Measurements from ENCODE around the gene OXER1.

Gene OXER1

DNA sequence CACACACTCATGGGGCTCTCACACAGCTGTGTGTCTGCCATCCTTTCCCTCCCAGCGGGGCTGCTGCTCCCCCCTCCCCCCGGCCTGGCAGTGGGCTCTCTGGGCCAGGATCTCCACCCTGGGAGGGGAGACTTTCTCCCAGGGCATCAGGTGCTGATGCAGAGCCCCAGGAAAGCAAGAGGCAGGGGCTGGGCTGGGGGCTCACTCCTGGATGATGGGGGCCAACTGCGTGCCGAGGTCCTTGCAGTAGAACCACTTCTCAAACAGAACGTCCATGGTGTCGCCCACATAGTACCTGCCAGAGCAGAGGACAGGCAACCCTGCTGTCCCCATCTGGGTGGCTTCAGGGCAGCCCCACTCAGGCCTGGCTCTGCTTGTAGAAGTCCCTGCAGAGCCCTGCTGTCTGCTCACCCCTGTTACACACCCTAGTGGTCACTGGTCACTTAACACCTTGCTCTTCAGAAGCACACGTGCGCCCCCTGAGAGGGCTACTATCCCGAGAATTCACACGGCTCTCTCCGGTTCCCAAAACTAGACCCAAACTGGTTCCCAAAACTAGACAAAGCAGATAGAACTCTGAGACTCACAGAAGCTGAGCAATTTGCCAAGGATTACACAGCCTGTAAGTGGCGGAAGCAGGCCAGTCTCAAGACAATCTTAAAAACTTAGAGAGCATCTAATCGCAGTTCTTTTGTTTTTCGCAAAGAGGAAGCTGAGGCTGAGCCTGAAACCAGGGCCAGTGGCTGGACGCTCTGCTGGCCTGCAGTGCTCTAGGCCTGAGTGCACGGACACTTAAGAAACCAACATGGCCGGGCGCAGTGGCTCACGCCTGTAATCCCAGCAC, 6.6 kb upstream of the OXER1 start:
- no peak overlapping the region for H3K4me3 ChIP-seq (ENCODE audit: low read depth, low read length)

DNA sequence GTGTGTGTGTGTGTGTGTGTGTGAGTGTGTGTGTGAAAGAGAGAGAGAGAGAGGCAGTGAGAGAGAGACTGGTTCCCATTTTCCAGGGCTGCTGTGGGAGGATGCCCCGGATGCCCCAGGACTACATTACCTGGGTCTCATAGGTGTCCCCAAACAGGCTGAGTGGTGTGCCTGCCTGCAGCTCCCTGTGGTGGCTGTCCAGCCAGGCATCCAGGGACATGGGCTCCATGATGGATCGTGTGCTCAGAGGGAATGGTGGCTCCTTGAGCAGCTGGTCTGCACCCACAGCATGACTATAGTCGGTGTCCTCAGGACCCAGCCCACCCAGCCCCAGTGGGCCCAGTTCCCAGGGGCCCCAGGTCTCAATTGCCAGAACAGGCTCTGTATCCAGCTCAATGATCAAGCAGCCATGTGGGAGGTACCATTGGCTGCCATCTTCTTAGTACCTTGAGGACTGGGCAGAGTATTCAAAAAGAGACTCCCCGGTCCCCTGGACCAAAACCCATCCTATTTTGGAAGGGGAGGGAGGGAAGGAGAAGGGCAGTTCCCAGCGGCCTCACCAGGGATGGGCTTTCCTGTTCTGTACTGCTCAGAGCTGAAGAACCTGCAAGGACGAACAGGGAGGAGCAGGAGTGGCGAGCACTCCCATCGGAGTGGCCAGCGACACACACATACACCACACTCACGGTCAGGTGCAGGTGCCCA, 5.8 kb upstream of the OXER1 start:
- H3K4me3 ChIP-seq (ENCODE audit: low read depth, low read length): no peak overlapping the region

DNA sequence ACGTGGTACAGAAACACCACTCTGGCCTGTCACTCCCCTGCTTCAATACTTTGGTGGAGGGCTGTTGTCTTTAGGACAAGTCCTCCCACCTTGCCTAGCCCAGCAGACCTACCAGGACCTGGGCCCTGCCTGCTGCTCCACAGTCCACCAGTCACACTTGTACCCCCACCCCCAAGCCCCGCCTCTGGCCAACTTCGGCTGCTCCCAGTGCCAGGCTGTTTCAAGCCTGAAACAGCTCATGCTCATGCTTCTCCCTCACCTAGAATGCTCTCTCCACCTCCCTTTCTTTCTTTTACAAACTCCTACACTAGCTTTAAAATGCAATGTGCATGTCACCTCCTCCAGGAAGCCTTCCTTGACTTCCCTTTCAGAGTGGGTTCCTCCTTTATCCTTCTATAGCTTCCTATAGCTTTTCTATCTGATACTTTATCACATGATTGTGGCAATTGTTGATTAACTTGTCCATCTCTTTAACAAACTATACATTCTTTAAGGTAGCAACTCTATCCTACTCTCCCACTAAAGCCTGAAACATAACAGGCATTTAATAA, 4.8 kb upstream of the OXER1 start:
- no peak overlapping the region for H3K4me3 ChIP-seq (ENCODE audit: low read depth, low read length)

DNA sequence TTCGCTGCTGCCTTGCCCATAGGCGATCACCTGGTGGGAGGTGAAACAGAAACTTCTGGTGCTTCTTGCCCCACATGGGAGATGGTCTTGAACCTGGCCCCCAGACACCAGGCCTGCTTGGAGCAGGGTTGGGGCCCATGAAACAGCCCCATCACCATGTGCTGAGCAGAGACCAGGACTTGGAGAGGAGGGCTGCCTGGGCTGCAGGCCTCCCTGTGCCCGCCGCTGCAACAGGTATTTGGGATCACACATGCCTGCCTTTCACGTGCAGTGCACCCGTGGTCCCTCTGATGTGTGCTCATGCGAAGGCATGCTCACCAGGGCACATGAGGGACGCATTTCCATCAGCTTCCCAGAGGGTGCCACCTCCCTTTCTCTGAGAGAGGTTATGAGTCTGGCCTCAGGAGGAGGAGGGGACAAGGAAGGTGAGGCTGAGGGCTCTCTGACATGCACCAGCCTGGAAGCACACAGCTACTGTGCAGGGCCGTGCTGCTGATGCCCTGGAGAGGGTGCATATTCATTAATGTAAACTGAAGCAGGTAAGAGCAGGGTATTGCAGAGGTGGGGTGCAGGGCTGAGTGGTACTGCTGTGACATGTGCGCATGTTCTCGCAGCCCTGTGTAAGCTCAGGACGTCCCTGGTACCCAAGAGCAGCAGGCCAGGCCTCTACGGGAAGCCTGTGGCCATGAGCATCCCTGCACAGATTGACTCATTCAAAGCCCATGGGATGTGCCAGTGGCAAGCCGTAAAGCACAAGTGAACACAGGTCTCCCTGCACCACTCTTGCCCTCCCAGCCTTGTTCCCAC, 4.2 kb upstream of the OXER1 start:
- H3K4me3 ChIP-seq (ENCODE audit: low read depth, low read length): no peak overlapping the region

DNA sequence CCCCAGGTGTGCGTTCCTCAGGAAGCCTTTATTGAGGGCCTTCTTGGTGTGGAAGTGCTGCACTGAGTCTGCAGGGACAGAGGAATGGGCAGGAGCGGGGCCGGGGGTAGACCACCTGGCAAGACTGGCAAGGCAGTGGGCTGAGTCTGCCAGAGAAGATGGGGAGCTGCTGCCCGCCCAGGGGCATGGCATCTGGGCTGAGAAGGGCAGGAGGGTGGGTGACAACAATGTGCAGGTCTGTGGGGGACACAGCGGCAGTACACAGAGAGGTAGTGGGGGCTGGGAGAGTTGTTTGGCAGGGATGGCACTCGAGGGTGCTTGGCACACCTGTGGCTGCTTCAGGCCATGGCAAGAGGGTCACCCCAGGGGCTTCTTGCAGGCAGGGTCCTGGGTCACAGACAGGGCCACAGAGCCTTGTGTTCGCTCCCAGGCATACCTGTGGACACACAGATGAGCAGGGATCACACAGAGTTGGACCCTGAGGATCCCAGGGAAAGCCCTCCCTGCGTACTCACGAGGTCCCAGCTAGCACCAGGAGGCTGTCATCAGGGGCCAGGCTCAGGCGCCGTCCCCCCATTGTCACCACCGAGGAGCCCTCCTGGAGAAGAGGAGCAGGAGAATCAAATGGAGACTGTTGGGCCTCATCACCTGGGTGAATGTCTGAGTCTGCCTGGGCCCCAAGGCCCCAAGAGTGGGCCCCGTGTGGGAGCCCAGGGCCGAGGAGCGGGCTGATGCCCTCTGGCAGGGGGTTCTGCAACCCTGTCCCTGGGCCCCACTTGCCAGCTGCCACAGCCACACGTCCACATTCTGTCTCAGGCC, 3.4 kb upstream of the OXER1 start:
- H3K4me3 ChIP-seq (ENCODE audit: low read depth, low read length): no peak overlapping the region

DNA sequence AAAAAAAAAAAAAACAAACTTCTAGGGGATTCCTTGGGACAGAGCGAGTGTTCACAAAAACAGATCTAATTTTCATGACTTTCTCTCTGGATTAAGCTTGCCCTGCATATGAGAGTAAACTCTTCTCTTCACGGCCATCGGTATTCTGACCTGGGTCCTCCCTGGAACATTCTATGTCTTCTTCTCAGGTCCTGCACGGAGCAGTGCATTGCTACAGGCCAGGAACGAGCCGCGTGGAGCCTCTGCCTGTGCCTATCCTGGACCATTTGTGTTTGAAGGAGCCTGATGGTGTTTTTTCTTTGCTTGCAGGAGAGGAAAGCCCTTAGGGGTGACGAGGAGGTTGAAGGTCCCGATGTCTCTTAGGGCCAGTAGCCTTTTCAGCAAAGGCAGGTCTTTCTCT, 1.8 kb upstream of the OXER1 start:
- H3K4me3 ChIP-seq (ENCODE audit: low read depth, low read length): no peak overlapping the region

DNA sequence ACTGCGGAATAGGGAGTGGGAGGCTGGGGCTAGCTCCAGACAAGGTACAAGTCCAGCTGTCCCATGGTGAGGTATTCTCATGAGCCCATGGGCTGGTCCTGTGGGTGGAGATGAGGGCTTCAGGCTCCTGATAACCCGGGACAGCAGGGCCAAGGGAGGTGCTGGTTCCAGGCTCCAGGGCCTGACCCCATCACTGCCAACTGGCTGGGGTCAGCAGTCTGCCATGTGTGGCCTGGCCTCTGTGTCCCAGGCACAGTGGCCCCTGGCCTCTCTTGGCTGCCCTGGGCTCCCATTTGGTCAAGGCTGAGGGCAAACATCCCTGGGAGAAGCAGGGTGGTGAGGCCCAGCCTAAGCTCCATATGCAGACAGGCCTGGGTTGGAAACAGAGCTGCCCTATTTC, 966 bp upstream of the OXER1 start:
- H3K4me3 ChIP-seq (ENCODE audit: low read depth, low read length): no peak overlapping the region

DNA sequence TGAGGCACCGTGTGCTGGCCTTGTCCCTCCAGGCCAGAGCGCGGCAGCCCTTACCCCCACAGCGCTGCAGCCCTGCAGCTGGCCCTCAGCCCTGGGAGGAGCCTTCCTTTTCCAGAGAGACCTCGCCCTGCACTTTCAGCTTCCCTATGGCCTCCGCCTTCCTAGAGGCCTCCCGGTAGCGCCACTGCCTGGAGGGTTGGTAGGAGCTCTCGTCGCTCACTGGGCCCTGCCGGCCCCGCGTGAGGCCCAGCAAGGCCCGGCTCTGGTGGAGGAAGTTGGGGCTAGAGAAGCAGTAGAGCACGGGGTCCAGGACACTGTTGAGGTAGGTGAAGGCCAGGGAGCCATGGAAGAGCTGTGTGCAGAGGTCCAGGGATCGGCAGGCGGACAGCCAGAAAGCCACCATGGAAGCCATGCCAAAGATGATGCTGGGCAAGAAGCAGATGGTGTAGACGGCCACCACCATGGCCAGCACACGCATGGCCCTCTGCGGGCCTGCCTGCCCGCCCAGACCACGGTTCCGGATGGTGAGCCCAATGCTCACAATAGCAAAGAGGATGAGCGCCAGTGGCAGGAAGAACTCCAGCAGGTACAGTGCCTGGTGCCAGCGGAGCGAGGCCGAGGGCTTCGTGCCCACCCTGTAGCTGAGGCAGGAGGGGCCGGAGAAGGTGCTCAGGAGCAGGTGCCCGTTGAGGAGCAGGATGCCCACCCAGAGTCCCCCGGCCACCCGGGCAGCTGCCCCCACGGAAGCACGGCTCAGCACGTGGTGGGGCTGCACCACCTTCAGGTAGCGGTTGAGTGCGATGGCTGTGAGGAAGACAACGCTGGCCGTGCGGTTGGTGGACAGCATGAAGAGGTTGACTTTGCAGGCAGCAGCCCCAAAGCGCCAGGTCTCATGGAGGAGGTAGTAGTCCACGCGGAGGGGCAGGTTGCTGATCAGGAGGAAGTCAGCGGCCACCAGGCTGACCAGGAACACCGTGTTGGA, 821 bp downstream of the OXER1 start:
- no peak overlapping the region for H3K4me3 ChIP-seq (ENCODE audit: low read depth, low read length)

DNA sequence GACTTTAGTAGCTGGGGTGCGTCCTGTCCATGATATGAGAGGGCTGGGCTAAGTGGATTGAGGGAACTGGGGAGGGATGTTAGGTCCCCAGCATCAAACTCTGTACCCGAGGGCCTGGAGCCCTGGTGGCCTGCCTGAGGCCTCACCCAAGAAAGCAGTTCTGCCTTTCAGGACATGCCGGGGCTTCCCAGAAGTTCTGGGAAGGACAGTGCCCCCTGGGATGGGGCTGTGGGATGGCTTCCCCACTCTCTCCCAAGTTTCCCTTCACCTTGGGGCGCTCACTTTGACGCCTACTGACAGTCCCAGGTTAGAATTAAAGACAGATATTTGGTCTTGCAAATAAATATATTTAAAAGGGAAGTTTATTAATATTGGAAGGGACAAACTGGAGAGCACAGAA, 1.8 kb downstream of the OXER1 start:
- H3K4me3 ChIP-seq (ENCODE audit: low read depth, low read length): no peak overlapping the region

DNA sequence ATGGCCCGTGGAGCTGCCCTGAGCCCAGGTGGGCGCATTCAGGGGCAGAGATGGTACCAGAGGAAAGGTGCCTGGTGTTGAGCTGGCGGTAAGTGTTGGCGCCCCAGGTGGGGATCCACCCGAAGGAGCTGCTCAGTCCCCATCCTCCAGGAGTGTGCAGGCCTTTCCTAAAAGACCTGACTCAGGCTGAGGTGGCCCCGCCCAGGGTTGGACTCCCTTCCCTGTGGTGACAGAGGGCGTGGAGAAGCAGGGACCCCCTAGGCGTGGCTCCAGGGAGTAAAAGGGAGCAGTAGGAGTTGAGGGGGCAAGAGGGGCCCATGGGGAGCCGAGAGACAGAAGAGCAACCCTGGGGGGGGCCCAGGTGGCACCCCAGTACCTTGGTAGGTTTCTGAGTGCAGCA, 2.4 kb downstream of the OXER1 start:
- no peak overlapping the region for H3K4me3 ChIP-seq (ENCODE audit: low read depth, low read length)

DNA sequence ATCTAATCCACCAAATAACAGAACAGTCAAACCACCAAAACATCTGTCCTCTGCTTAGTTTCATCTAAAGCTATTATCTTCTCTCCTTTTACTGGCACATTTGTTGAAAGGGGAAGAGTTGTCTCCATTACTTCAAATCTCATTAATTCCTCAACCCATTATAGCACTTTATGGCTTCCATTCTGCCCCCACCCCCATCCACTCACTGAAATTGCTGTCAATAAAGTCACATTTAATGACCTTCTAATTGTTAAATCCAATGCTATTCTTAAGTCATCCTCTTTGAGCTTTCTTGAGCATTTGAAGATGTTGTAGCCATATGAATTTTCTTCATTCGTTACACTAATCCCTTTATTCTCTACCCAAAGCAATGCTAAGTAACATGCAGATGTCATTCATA, 5.2 kb downstream of the OXER1 start:
- no peak overlapping the region for H3K4me3 ChIP-seq (ENCODE audit: low read depth, low read length)

DNA sequence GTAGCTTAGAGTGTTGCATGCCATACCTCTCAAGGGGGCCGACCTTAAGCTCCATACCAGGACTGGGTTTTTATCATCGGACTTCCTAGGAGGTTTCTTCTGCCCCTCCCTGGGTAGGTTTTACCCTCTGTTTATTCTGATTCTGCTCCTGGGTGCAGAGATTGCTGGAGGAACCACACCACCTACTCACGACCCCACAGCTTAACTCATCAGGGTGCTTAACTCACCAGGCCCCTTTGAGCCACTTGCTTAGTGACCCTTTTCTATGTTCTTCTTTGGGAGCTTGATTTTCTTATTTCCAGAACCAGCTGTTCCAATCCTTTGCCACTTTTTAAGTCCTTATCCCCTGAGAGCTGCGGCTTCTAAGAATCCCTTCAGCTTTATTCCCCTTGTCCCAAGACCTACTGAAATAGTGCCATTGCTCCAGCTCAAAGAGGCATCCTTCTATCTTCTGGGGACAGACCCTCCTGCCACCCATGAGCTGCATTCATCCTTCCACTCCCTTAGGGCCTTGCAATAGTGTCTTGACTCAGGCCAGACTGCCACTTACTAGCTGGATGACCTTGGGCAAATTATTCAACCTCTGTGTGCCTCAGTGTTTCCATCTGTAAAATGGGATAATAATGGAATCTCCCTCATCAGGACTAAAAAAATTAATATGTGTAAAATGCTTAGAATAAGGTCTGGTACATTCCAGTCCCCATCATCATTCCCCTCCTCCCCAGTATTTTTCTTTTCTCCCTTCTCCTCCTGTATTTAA, 5.8 kb downstream of the OXER1 start:
- H3K4me3 ChIP-seq (ENCODE audit: low read depth, low read length): no peak overlapping the region

DNA sequence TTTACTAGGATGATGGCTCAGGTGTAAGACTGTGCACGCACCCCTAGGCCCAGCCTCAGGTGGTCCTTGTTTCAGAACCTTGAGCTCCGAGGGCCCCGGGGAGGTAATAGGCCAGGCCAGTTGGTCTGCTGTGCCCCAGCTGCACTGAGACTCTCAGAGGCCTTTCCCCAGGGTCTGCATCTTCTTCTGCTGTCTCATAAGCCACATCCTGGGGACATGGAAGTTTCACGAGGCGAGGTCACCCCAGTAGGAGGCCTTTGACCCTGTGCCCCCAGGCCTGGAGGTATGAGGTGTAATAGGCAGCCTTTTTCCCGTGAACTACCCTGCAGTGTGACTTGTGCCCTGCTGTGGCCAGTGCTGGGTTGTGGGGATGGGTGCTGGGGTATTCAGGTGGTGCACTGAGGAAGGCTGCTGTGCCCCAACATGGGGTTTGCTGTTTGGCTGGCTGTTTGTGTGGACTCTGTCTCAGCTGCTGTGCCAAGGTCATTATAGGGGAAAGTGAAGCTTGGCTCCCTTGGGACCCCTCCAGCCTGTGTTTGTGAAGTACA, 6.9 kb downstream of the OXER1 start:
- H3K4me3 ChIP-seq (ENCODE audit: low read depth, low read length): no peak overlapping the region

DNA sequence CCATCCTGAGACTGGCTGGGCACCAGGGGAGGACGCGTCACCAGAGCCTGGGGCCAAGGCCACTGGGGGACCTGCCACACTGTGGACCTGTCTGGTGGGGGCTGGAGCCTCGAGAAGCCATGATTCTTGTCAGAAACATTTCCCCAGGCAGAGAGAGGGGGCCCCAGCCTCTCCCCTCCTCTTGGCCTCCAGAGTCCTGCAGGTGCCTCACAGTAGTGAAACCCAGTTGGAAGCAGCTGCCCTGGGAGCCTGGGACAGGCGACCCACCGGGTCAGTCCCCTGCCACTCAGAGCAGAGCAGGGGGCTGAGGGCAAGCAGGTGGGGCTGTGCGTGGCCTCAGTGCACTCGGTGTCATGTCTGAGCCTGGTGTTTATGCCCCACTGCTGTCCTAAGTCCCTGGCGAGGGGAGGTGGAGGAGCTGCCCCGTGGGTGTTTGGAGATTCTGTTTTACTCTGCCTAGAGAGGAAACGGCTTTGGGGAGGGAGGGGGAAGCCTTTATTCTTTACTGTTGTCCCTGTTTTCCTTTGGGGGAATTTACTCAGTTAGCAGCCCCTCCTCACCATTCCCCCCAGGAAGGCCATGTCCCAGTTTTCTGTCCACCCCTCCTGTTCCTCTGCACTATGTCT, 7.7 kb downstream of the OXER1 start:
- H3K4me3 ChIP-seq (ENCODE audit: low read depth, low read length): no peak overlapping the region

DNA sequence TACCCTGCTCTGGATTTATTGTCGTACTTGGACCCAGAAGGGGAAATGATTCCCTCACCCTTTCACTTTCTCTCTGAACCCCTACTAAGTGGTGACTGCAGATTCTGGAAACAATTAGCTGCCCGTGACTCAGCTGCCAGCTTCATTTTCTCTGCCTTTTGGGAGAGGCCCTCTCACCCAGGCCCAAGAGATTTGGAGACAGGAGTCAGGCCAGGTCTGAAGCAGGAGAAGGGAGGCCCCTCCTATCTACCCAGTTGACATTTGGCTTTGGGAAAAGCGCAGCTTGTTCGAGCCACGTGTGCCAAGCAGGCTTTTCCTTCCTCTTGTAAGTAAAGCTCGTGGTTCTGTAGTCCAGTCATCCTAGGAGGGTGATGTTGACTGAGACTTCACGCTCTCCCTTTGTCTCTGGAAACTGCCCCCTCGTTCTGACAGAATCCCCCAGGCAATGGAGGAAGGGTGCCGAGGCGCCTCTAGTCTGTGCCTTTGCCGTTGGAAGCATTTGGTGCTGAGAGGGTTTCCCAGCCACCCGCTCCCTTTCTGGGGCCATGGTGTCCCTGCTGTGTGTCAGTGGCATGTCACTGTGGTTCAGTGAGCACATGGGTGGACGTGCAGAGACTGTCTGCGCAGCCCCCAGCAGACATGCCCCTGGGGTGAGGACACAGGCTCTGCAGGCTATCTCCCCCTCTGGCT, 8.6 kb downstream of the OXER1 start:
- H3K4me3 ChIP-seq (ENCODE audit: low read depth, low read length): no peak overlapping the region

DNA sequence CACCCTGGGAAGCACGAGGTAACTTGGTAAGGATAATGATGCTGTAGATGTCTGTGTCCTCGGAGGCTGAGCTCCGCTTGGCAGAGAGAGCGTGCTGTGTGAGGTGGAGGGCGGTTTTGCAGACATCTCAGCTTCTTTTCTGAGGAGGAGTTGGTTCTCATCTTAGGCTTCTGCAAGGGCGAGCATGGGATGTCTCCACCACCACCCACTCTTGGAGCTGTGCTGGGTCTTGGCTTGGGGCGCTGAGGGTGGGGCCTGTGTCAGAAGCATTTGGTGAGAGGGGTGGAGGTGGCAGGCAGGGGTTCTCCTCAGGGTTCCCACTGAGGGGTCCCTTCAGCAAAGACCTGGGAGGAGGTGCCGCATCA, 9.2 kb downstream of the OXER1 start:
- H3K4me3 ChIP-seq (ENCODE audit: low read depth, low read length): no peak overlapping the region

DNA sequence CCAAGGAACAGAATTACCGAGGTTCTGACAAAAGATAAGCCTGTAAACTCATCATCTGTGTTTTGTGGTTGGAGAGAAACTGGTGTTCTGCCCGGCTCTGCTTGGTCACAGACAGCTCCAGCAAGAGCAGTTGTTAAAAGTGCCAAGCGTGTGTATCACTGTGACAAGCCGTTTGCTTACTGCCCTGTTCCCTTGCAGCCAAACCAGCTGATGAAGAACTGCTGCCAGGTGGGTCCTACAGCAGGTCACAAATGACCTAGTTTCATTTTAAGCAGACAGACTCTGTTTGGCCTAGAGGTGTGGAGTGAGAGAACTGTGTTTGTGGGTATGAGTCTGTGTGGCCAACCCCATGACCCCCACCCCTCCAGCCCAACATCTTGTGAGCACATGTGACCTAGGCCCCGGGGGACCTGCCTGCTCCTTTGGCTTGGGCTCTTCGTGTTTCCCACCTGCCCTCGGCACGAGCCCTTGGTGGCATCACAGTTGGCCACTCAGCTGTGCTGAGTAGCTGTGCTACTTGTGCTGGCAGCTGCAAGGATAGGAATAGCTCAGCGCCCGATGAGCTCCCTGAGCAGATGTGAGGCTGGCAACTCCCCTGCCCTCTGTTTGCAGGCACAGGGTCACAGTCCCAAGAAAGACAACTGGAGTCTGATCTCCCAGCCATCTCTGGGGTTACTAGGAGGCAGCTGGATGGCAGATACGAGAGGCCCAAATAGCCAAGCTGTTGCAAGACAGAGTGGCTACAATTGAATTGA, 9.7 kb downstream of the OXER1 start:
- H3K4me3 ChIP-seq (ENCODE audit: low read depth, low read length): no peak overlapping the region
